ENCODE results near the gene MYMX. TPM values are rescaled to one million over a fixed set of nuclear protein-coding genes. Genes with fewer than 3 reads are reported as not detected.
A peak's percentile ranks its signal among the peaks of the same experiment; 100 is the strongest.

The MYMX gene
- total and polyA plus RNA-seq, 2 of the 13 experiments (the other 11 are each of a cell fraction or from before 2014, with no cell fraction given) = not detected

GRCh38 chr6:44247338-44248302 is 30.9 kb downstream of the MYMX start (continued):
- TF ChIP-seq ZNF44 (CRISPR knock-in tag; IDR thresholded peaks at IDR 0.05) (no peak; the same call in 1 of the 2 replicates), POGZ (CRISPR knock-in tag; IDR thresholded peaks at IDR 0.05) (no peak), ZNF280B (CRISPR knock-in tag; IDR thresholded peaks at IDR 0.05; ENCODE audit: borderline replicate concordance) (peak; percentile 77; the same call in 1 of the 2 replicates), DNMT1 (CRISPR knock-in tag; IDR thresholded peaks at IDR 0.05) (no peak), MBD4 (IDR thresholded peaks at IDR 0.05; ENCODE audit: borderline replicate concordance, low read length) (0 out of 2 replicates have a peak, but pooled peaks have one; percentile 39), ZNF616 (CRISPR knock-in tag; IDR thresholded peaks at IDR 0.05; ENCODE audit: low read depth) (no peak), SOX13 (IDR thresholded peaks at IDR 0.05) (no peak), SOX13 (CRISPR knock-in tag; conservative IDR thresholded peaks at IDR 0.05 in 1 of 2, IDR thresholded peaks at IDR 0.05 in 1 of 2) (peak in 1 of 2 experiments; percentile 2; a peak in 1 of 4 replicates), SOX6 (IDR thresholded peaks at IDR 0.05) (no peak), SOX6 (CRISPR knock-in tag; IDR thresholded peaks at IDR 0.05) (no peak; the same call in 1 of the 2 replicates), SIX4 (CRISPR knock-in tag; IDR thresholded peaks at IDR 0.05) (no peak), HDAC6 (IDR thresholded peaks at IDR 0.05; ENCODE audit: low read depth, low read length) (0 out of 2 replicates have a peak, but pooled peaks have one; percentile 2), PRMT3 (CRISPR knock-in tag; IDR thresholded peaks at IDR 0.05; ENCODE audit: borderline replicate concordance, low read depth) (no peak), ZNF737 (CRISPR knock-in tag; IDR thresholded peaks at IDR 0.05; ENCODE audit: borderline replicate concordance) (no peak; the same call in 1 of the 2 replicates), BATF2 (CRISPR knock-in tag; IDR thresholded peaks at IDR 0.05) (peak; percentile 23; the same call in 1 of the 2 replicates), GATAD1 (CRISPR knock-in tag; IDR thresholded peaks at IDR 0.05) (no peak; the same call in 1 of the 2 replicates), MTA3 (CRISPR knock-in tag; IDR thresholded peaks at IDR 0.05) (no peak), ADNP (CRISPR knock-in tag; IDR thresholded peaks at IDR 0.05) (no peak), U2AF1 (optimal IDR thresholded peaks at IDR 0.05; ENCODE audit: low read depth, low read length) (no peak), HIVEP1 (CRISPR knock-in tag; IDR thresholded peaks at IDR 0.05) (no peak; the same call in 1 of the 2 replicates), ZFP82 (CRISPR knock-in tag; IDR thresholded peaks at IDR 0.05; ENCODE audit: borderline replicate concordance) (no peak), ZNF598 (CRISPR knock-in tag; IDR thresholded peaks at IDR 0.05; ENCODE audit: borderline replicate concordance) (no peak; the same call in 1 of the 2 replicates), EP300 (IDR thresholded peaks at IDR 0.05; ENCODE audit: low read depth in 2 of 2, low read length in 2 of 2) (peak in 1 of 2 experiments; percentile 35; a peak in 1 of 4 replicates), EP300 (CRISPR knock-in tag; IDR thresholded peaks at IDR 0.05; ENCODE audit: borderline replicate concordance) (0 out of 2 replicates have a peak, but pooled peaks have one; percentile 13), ONECUT2 (CRISPR knock-in tag; IDR thresholded peaks at IDR 0.05) (no peak), ZBTB44 (CRISPR knock-in tag; IDR thresholded peaks at IDR 0.05) (no peak)
